Measurements from ENCODE around the gene ITGB6. TPM values are rescaled to one million over a fixed set of nuclear protein-coding genes. Genes with fewer than 3 reads are reported as not detected.
"Not testable (repeated sequence)": the region's sequence is repeated elsewhere in the genome, so short reads cannot be mapped to it uniquely, and the experiment has no call there.

ITGB6 gene
- total RNA-seq, 2 experiments from 2014 or later: not detected

DNA sequence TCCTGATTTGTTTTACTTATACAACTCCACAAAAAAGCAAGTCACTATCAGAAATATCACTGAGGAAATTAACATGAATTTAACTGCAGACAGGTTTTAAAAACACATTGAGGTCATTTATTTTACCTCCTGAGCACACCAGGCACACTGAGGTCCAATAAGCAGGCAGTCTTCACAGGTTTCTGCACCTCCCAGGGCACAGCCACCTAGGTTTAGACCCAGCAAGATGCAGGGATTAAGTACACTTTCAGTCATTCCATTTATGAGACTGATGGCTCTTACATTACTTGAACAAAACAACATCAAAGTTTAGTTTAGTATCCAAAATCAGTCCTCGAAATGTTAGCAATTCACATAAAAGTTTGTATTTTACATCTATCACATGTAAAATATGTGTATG lies 1.0 kb downstream of the ITGB6 start:
- CTCF ChIA-PET: no interaction called here
- no peak overlapping the region for H3K27ac Mint-ChIP-seq
- DNase-seq: no peak
- H3K27me3 Mint-ChIP-seq: peaks cover 5% of the 10 kb centered on the region
- POLR2A ChIA-PET: no interaction called here
- no peaks in the 10 kb centered on the region for H3K36me3 Mint-ChIP-seq (ENCODE audit: low read depth)
- H3K4me1 Mint-ChIP-seq: peaks cover 10% of the 10 kb centered on the region
- H3K9me3 Mint-ChIP-seq: no peaks in the 10 kb centered on the region
- no peak overlapping the region for H3K4me3 Mint-ChIP-seq

DNA sequence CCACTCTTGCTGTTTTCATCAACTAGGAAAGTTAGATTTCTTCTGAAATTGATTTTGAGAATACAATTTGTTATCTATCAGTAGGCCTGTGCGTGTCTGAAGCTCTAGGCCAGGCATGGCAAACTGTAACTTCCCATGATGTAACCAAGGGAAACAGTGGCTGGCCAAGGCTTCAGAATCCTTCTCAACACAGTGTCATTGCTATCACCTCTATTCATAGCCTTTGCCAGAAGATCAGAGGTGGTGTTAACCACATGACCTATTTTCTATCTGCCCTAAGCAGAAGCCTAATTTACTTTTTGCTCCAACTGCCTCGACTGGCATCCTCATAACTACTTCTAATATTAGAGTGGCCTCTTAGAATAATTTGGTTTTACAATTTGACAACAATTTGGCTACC lies 2.5 kb downstream of the ITGB6 start:
- no peak overlapping the region for H3K4me3 Mint-ChIP-seq
- POLR2A ChIA-PET: no interaction called here
- no peaks in the 10 kb centered on the region for H3K9me3 Mint-ChIP-seq
- H3K36me3 Mint-ChIP-seq (ENCODE audit: low read depth): no peaks in the 10 kb centered on the region
- DNase-seq: no peak
- CTCF ChIA-PET: no interaction called here
- peaks cover 10% of the 10 kb centered on the region for H3K4me1 Mint-ChIP-seq
- no peak overlapping the region for H3K27ac Mint-ChIP-seq
- peaks cover 5% of the 10 kb centered on the region for H3K27me3 Mint-ChIP-seq

DNA sequence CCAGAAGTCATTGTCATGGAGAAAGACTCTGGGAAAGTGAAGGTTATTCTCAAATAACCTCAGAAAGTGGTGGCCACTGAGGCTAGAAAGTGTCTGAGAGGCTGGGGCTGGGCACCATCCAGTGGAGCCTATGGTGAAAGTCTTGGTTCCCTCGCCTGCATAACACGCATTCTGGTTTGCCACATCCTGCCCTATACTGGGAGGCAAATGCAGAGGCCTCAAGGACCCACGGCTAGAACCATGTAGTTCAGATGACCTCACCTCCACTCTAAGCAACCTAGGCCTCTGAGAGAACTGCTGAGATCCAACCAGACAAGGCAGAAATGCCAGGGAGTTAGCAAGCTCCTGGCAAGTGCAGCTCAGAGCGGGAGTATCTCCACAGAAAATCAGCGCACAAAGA lies 5.1 kb downstream of the ITGB6 start:
- Mint-ChIP-seq H3K36me3 (ENCODE audit: low read depth) (no peaks in the 10 kb centered on the region), H3K27me3 (peaks cover 5% of the 10 kb centered on the region), H3K4me1 (peaks cover 11% of the 10 kb centered on the region), H3K4me3 (no peak overlapping the region), H3K27ac (no peak overlapping the region), H3K9me3 (no peaks in the 10 kb centered on the region)
- ChIA-PET CTCF (no interaction called here), POLR2A (no interaction called here)
- peak; percentile 39 for DNase-seq

DNA sequence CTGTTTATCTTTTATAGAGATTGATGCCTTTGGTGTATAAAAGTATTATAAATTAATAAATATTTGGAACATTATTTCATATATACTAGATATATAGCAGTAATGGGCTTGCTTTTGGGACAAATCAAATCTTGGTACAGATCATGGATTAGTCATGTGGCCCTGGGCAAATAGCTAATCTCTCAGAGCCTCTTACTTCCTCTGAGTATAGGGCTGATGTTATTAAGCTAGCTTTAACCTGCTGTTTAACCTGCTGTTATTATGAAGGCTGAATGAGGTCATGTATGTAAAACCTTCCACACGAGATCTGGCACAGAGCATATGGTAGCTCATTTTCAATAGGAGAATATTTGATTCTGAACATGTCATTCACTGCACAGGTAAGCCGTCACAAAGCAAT lies 5.7 kb downstream of the ITGB6 start:
- DNase-seq: no peak
- Mint-ChIP-seq H3K36me3 (ENCODE audit: low read depth) (no peaks in the 10 kb centered on the region), H3K4me1 (peaks cover 11% of the 10 kb centered on the region), H3K4me3 (no peak overlapping the region), H3K27me3 (peaks cover 2% of the 10 kb centered on the region), H3K27ac (no peak overlapping the region), H3K9me3 (no peaks in the 10 kb centered on the region)
- POLR2A ChIA-PET: no interaction called here
- CTCF ChIA-PET: no interaction called here

DNA sequence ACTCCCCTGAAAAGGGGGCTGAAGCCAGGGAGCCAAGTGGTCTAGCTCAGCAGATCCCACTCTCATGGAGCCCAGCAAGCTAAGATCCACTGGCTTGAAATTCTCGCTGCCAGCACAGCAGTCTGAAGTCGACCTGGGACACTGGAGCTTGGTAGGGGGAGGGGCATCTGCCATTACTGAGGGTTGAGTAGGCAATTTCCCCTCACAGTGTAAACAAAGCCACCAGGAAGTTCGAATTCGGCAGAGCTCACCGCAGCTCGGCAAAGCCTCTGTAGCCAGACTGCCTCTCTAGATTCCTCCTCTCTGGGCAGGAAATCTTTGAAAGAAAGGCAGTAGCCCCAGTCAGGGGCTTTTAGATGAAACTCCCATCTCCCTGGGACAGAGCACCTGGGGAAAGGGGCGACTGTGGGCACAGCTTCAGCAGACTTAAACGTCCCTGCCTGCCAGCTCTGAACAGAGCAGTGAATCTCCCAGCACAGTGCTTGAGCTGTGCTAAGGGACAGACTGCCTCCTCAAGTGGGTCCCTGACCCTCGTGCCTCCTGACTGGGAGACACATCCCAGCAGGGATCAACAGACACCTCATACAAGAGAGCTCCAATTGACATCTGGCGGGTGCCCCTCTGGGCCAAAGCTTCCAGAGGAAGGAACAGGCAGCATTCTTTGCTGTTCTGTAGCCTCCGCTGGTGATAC lies 18.8 kb downstream of the ITGB6 start:
- not testable (repeated sequence) for H3K4me3 Mint-ChIP-seq

GRCh38 chr2:160180690-160181089 lies 19.4 kb downstream of the ITGB6 start:
- DNase-seq; H3K36me3 Mint-ChIP-seq (ENCODE audit: low read depth); POLR2A ChIA-PET; H3K27me3 Mint-ChIP-seq; H3K9me3 Mint-ChIP-seq; H3K4me3 Mint-ChIP-seq: not testable (repeated sequence)
- CTCF ChIA-PET: interaction anchor here (0.7 to 0.8 kb wide), 2 partner anchors 70 to 458 kb away, joined by 3 to 4 read pairs; no protein-coding TSS in a partner anchor
- peak overlapping the region; percentile 78 for H3K27ac Mint-ChIP-seq
- H3K4me1 Mint-ChIP-seq: peaks cover 18% of the 10 kb centered on the region

More for the DNA sequence above, 18.8 kb downstream of the ITGB6 start:
- peak overlapping the region; percentile 78 for H3K27ac Mint-ChIP-seq
- H3K9me3 Mint-ChIP-seq; H3K27me3 Mint-ChIP-seq; POLR2A ChIA-PET; CTCF ChIA-PET; H3K36me3 Mint-ChIP-seq (ENCODE audit: low read depth): not testable (repeated sequence)
- peak; percentile 54 for DNase-seq
- peaks cover 18% of the 10 kb centered on the region for H3K4me1 Mint-ChIP-seq

DNA sequence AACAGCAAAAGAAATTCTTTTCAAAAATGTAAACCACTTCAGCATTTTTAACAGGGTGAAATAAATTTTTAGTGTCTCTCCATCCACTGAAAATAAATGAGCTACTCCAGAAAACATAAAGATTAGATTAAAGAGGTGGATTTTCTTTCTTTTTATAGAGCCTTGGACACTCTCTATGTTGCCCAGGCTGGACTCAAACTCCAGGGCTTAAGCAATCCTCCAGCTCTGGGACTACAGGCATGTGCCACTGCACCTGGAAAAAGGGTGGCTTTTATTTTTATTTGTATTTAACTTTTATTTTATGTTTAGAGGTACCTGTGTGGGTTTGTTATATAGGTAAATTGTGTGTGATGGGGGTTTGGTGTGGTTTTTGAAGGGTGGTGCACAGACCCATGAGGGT lies 19.9 kb downstream of the ITGB6 start:
- H3K27me3 Mint-ChIP-seq: peaks cover 6% of the 10 kb centered on the region
- H3K4me3 Mint-ChIP-seq: no peak overlapping the region
- H3K36me3 Mint-ChIP-seq (ENCODE audit: low read depth): no peaks in the 10 kb centered on the region
- H3K9me3 Mint-ChIP-seq: peaks cover 3% of the 10 kb centered on the region
- CTCF ChIA-PET: interaction anchor here (0.6 to 0.8 kb wide), 3 partner anchors 70 to 459 kb away, joined by 3 to 4 read pairs (median 3); no protein-coding TSS in a partner anchor
- POLR2A ChIA-PET: no interaction called here
- H3K4me1 Mint-ChIP-seq: peaks cover 18% of the 10 kb centered on the region
- no peak overlapping the region for H3K27ac Mint-ChIP-seq
- no peak for DNase-seq

DNA sequence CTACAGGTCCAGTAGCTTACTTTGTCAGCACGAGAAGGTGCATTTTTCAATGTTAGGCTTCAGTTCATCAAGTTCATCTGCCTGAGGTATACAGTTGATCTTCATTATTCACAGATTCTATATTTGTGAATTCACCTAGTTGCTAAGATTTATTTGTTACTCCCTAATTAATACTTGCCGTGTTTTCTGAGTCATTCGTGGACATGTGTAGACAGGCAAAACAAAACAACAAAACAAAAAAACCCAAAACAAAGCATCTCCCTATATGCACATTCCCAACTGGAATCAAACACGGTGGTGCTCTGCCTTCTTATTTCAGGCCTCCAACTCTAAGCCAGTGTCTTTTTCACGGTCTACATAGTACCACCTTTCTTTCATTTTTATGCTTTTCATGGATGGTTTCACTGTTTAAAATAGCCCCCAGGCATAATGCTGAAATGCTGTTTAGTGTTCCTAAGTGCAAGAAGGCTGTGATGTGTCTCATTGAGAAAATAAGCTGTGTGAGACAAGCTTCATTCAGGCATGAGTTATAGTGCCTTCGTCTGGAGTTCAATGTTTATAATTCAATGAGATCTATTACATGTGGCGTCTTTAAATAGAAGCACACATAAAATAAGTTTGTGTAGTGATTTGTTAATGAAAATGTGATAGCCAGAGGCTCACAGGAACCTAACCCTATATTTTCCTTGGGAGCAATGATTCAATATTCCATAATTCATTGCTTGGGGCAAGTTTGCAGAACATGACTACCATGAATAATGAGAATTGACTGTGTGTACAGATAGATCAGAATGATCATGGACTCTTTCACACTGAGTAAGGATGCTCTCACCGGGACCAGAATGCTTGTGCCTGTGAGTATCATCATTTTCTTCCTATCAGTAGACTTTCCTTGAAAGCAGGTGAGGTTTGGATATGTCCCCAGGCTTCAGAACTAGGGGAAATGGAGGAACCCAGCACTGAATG lies 24.6 kb downstream of the ITGB6 start:
- no peak overlapping the region for H3K27ac Mint-ChIP-seq
- no peaks in the 10 kb centered on the region for H3K9me3 Mint-ChIP-seq
- H3K27me3 Mint-ChIP-seq: no peaks in the 10 kb centered on the region
- POLR2A ChIA-PET: no interaction called here
- no peak overlapping the region for H3K4me3 Mint-ChIP-seq
- CTCF ChIA-PET: no interaction called here
- H3K4me1 Mint-ChIP-seq: peaks cover 1% of the 10 kb centered on the region
- no peak for DNase-seq
- no peaks in the 10 kb centered on the region for H3K36me3 Mint-ChIP-seq (ENCODE audit: low read depth)

DNA sequence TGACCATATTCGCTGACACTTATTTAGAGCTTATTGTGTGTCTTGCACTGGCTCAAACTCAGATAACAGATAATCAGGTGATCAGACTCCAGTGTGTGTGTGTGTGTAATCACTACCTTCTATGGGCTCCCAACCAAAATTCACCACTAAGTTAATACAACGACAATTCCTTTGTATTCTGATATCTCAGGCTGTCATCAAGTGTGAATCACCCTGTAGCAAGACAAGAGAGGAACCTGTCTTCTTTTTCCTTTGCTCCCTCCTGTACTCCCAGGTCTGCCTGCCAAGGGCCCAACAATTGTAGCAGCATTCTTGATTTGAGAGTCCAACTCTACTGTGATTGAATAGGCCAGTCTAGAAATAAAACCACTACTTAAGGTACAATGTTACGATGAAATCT lies 25.8 kb downstream of the ITGB6 start:
- H3K4me3 Mint-ChIP-seq: no peak overlapping the region
- POLR2A ChIA-PET: no interaction called here

GRCh38 chr2:160169988-160170387 lies 30.1 kb downstream of the ITGB6 start:
- no peak for DNase-seq
- no peak overlapping the region for H3K27ac Mint-ChIP-seq
- H3K4me3 Mint-ChIP-seq: no peak overlapping the region
- peaks cover 2% of the 10 kb centered on the region for H3K27me3 Mint-ChIP-seq
- POLR2A ChIA-PET: no interaction called here
- no peaks in the 10 kb centered on the region for H3K36me3 Mint-ChIP-seq (ENCODE audit: low read depth)
- no peaks in the 10 kb centered on the region for H3K9me3 Mint-ChIP-seq
- no peaks in the 10 kb centered on the region for H3K4me1 Mint-ChIP-seq
- CTCF ChIA-PET: interaction anchor here (0.7 kb wide), 1 partner anchor 12 kb away, joined by 3 read pairs; no protein-coding TSS in a partner anchor

More for the DNA sequence above, 25.8 kb downstream of the ITGB6 start:
- Mint-ChIP-seq H3K36me3 (ENCODE audit: low read depth) (no peaks in the 10 kb centered on the region), H3K27me3 (no peaks in the 10 kb centered on the region), H3K27ac (no peak overlapping the region), H3K9me3 (no peaks in the 10 kb centered on the region), H3K4me1 (no peaks in the 10 kb centered on the region)
- no peak for DNase-seq
- CTCF ChIA-PET: interaction anchor here (0.8 kb wide), 1 partner anchor 17 kb away, joined by 3 read pairs; no protein-coding TSS in a partner anchor

DNA sequence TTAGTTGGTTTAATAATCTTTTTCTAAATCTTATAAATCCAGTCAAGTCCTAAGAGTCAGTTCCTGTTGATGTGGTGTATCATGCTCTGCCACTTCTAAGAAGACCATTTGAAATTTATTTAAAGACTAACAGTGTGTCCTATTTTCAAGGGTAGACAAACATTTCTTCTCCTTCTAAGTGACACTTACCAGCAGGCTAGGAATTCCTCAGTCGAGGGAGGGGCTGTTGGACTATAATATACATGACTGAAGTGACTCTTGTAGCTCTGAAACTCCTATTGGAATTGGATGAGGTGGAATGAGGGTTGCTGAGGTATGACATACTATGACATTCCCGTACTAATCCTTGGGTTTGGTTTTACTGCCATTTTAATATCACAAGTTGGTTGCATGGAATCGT lies 30.6 kb downstream of the ITGB6 start:
- Mint-ChIP-seq H3K4me1 (no peaks in the 10 kb centered on the region), H3K27me3 (peaks cover 2% of the 10 kb centered on the region), H3K9me3 (no peaks in the 10 kb centered on the region), H3K27ac (no peak overlapping the region), H3K36me3 (ENCODE audit: low read depth) (no peaks in the 10 kb centered on the region), H3K4me3 (no peak overlapping the region)
- ChIA-PET POLR2A (no interaction called here), CTCF (interaction anchor here (0.7 kb wide), 1 partner anchor 11 kb away, joined by 3 read pairs; no protein-coding TSS in a partner anchor)
- no peak for DNase-seq

DNA sequence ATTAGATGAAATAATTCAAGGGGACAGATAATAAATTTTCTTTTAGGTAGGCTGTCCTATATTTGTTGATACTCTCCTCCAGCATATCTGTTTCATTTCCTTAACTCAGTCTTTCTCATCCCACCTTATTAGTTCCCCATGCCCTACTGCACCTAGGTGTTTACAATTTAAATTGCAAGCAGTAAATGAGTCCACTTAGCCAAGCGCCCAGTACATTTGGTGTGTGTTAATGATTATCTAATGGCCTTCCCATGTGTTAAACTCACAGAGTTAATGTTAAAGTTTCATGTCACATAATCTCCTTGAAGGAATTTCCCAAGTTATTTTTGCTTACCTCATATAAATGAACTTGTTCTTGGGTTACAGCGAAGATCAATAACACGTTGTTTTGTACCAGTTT lies 31.2 kb downstream of the ITGB6 start:
- CTCF ChIA-PET: interaction anchor here (1.0 kb wide), 1 partner anchor 10 kb away, joined by 3 read pairs; no protein-coding TSS in a partner anchor
- H3K27ac Mint-ChIP-seq: no peak overlapping the region
- H3K9me3 Mint-ChIP-seq: no peaks in the 10 kb centered on the region
- H3K4me3 Mint-ChIP-seq: no peak overlapping the region
- H3K4me1 Mint-ChIP-seq: no peaks in the 10 kb centered on the region
- POLR2A ChIA-PET: no interaction called here
- DNase-seq: no peak
- H3K36me3 Mint-ChIP-seq (ENCODE audit: low read depth): no peaks in the 10 kb centered on the region
- H3K27me3 Mint-ChIP-seq: peaks cover 2% of the 10 kb centered on the region

DNA sequence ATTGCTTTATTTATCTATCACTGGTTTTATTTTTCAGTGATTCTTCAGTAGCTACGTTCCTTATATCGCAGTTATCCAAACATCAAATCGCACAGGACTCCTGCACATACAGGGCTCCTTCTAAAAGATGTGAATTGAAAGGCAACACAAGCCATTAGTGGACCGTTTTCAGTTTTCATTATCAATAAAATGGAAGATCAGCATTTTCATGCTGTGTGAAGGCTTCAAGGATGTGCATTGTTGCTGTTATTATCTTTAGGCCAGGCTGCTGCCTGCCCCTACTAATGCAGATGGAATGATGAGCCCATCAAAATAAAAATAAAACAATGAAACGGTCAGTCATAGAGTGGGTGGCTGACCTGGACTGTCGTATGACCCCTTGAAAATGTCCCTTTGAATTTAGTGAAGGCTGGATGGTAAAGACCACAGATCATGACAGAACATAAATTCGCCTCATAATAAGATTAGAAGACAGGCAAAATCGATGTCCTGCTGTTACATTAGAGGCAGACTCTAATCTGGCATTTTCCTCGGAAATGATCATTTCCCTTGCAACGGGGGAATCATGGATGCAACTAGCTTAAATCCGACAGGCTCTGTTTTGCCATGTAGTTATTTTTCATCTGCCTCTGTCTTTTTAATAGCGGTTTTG lies 32.9 kb downstream of the ITGB6 start:
- no peak overlapping the region for H3K4me3 Mint-ChIP-seq
- ChIA-PET POLR2A (no interaction called here), CTCF (no interaction called here)
- H3K9me3 Mint-ChIP-seq: no peaks in the 10 kb centered on the region
- no peak for DNase-seq
- no peaks in the 10 kb centered on the region for H3K4me1 Mint-ChIP-seq
- no peak overlapping the region for H3K27ac Mint-ChIP-seq
- peaks cover 2% of the 10 kb centered on the region for H3K27me3 Mint-ChIP-seq
- H3K36me3 Mint-ChIP-seq (ENCODE audit: low read depth): no peaks in the 10 kb centered on the region
